H1 (cell line): ENCODE results near the gene NAA38. TPM values are rescaled to one million over a fixed set of nuclear protein-coding genes. Genes with fewer than 3 reads are reported as not detected.
"Not testable (repeated sequence)": the region's sequence is repeated elsewhere in the genome, so short reads cannot be mapped to it uniquely, and the experiment has no call there.

Experiments used
- CTCF ChIA-PET: fragments of 300-600 bp; sonication (Branson Sonifier 250); formaldehyde crosslinking; loops from one replicate; lab custom pipeline; 2021; ENCODE audit not compliant: partially characterized antibody; lab: Charles Lee
- POLR2A ChIA-PET: fragments of 300-600 bp; sonication (Branson Sonifier 250); formaldehyde crosslinking; loops from one replicate; lab custom pipeline; 2021; ENCODE audit warnings: inconsistent platforms; ENCODE audit not compliant: partially characterized antibody; lab: Charles Lee
- DNase-seq, 2 experiments: peaks; one replicate each; pipeline versions ENCODE4 v3.0.0 to v3.0.0-alpha.2; 2010 to 2022; ENCODE audit warnings: low spot score in 2 of 2, low read depth in 1 of 2, mixed read lengths in 1 of 2
- FAIRE-seq: peaks from 2 replicates; lab custom pipeline; 2011; peaks lifted over from hg19 to GRCh38; lab: Jason Lieb, UNC
- H2AFZ ChIP-seq: 2 replicates; pipeline ENCODE4 v1.8.1; 2012; ENCODE audit warnings: low read length, inconsistent platforms
- H2AK5ac ChIP-seq: 2 replicates; pipeline ENCODE4 v1.6.1; 2013; ENCODE audit warnings: low read depth, low read length
- H2BK120ac ChIP-seq: replicated peaks from 2 replicates; pipeline ENCODE3; 2013; ENCODE audit warnings: low read depth, low read length, inconsistent platforms
- H2BK12ac ChIP-seq: 2 replicates; pipeline ENCODE4 v1.6.1; 2013; ENCODE audit warnings: low read depth, low read length
- H2BK15ac ChIP-seq: 2 replicates; pipeline ENCODE4 v1.6.1; 2013; ENCODE audit warnings: low read length
- H2BK20ac ChIP-seq: 2 replicates; pipeline ENCODE4 v1.6.1; 2013; ENCODE audit warnings: low read length
- H2BK5ac ChIP-seq: 2 replicates; pipeline ENCODE4 v1.6.1; 2013; ENCODE audit warnings: low read depth, low read length
- H3K14ac ChIP-seq: 2 replicates; pipeline ENCODE4 v1.6.1; 2013; ENCODE audit warnings: inconsistent platforms; ENCODE audit not compliant: insufficient read length
- H3K18ac ChIP-seq: 2 replicates; pipeline ENCODE4 v1.6.1; 2013; ENCODE audit warnings: low read length; ENCODE audit errors: extremely low read depth
- H3K23ac ChIP-seq: 2 replicates; pipeline ENCODE4 v1.6.1; 2013; ENCODE audit warnings: inconsistent platforms; ENCODE audit not compliant: insufficient read length
- H3K23me2 ChIP-seq: 2 replicates; pipeline ENCODE4 v1.6.1; 2013; ENCODE audit warnings: low read depth, low read length
- H3K27ac ChIP-seq: 2 replicates; pipeline ENCODE4 v1.6.1; 2011; ENCODE audit warnings: low read depth, low read length, inconsistent platforms
- H3K27me3 ChIP-seq, 4 experiments: replicated peaks in 1 of 4; 1 replicate in 1 of 4; 2 replicates in 3 of 4; pipeline versions ENCODE4 v1.6.1 to v1.8.1; 2011 to 2013; ENCODE audit warnings: low read length in 3 of 4, mild to moderate bottlenecking in 3 of 4, inconsistent platforms in 2 of 4, mixed read lengths in 2 of 4, moderate library complexity in 1 of 4; ENCODE audit not compliant: control insufficient read depth in 3 of 4, insufficient read depth in 3 of 4; ENCODE audit errors: extremely low read depth in 1 of 4
- H3K36me3 ChIP-seq, 4 experiments: 2 replicates each; pipeline versions ENCODE4 v1.6.1 to v1.8.1; 2011 to 2013; ENCODE audit warnings: mild to moderate bottlenecking in 4 of 4, low read length in 3 of 4, moderate library complexity in 2 of 4, control low read depth in 1 of 4, inconsistent platforms in 1 of 4; ENCODE audit not compliant: insufficient read depth in 4 of 4, control insufficient read depth in 2 of 4
- H3K4ac ChIP-seq: replicated peaks from 2 replicates; pipeline ENCODE3; 2013; ENCODE audit warnings: low read length, low read depth, mixed read lengths, inconsistent platforms; ENCODE audit not compliant: insufficient read length
- H3K4me1 ChIP-seq, 4 experiments: replicated peaks in 1 of 4; 1 replicate in 1 of 4; 2 replicates in 3 of 4; pipeline versions ENCODE4 v1.6.1 to v1.8.1; 2011 to 2013; ENCODE audit warnings: low read length in 3 of 4, inconsistent platforms in 2 of 4, mixed read lengths in 1 of 4; ENCODE audit not compliant: insufficient read depth in 4 of 4, control insufficient read depth in 3 of 4
- H3K4me2 ChIP-seq, 2 experiments: 2 replicates each; pipeline versions ENCODE4 v1.6.1 to v1.8.1; 2011 to 2013; ENCODE audit warnings: low read depth in 2 of 2, low read length in 2 of 2, control low read depth in 1 of 2, inconsistent platforms in 1 of 2, mild to moderate bottlenecking in 1 of 2; ENCODE audit not compliant: insufficient read depth in 1 of 2
- H3K4me3 ChIP-seq, 4 experiments: fragments of 200-600, 300-600 bp in 1 of 4; sonication (generic), shearing (Covaris generic), sonication (Bioruptor Twin) in 1 of 4; 2 replicates each; pipeline versions ENCODE4 v1.5.1 to v1.8.1; 2011 to 2016; ENCODE audit warnings: low read length in 4 of 4, low read depth in 3 of 4, control low read depth in 2 of 4, inconsistent platforms in 2 of 4, mild to moderate bottlenecking in 2 of 4, mixed read lengths in 1 of 4, moderate library complexity in 1 of 4; ENCODE audit not compliant: insufficient read depth in 2 of 4; ENCODE audit errors: extremely low read depth in 1 of 4
- H3K56ac ChIP-seq: replicated peaks from 2 replicates; pipeline ENCODE3; 2013; ENCODE audit warnings: low read depth, mild to moderate bottlenecking, mixed read lengths, low read length, inconsistent platforms; ENCODE audit not compliant: insufficient read length
- H3K79me1 ChIP-seq: 2 replicates; pipeline ENCODE4 v1.6.1; 2013; ENCODE audit warnings: low read depth, low read length, control low read depth
- H3K79me2 ChIP-seq, 2 experiments: 2 replicates each; pipeline versions ENCODE4 v1.6.1 to v1.8.1; 2012 to 2013; ENCODE audit warnings: low read length in 2 of 2, mild to moderate bottlenecking in 2 of 2, inconsistent platforms in 1 of 2; ENCODE audit not compliant: insufficient read depth in 2 of 2, control insufficient read depth in 1 of 2
- H3K9ac ChIP-seq, 4 experiments: replicated peaks in 1 of 4; 1 replicate in 1 of 4; 2 replicates in 3 of 4; pipeline versions ENCODE4 v1.6.1 to v1.8.1; 2011 to 2013; ENCODE audit warnings: low read depth in 3 of 4, low read length in 3 of 4, control low read depth in 2 of 4, mild to moderate bottlenecking in 2 of 4, moderate library complexity in 2 of 4, inconsistent platforms in 1 of 4; ENCODE audit errors: extremely low read depth in 1 of 4
- H3K9me3 ChIP-seq, 2 experiments: 2 replicates each; pipeline versions ENCODE4 v1.6.1 to v1.8.1; 2012 to 2013; ENCODE audit warnings: mild to moderate bottlenecking in 2 of 2, moderate library complexity in 2 of 2, control low read depth in 1 of 2, inconsistent platforms in 1 of 2, low read depth in 1 of 2, low read length in 1 of 2, mixed read lengths in 1 of 2; ENCODE audit not compliant: insufficient read depth in 2 of 2
- H4K20me1 ChIP-seq, 2 experiments: replicated peaks in 1 of 2; 2 replicates each; pipeline versions ENCODE3 to v1.8.1; 2011 to 2013; ENCODE audit warnings: inconsistent platforms in 2 of 2, low read length in 2 of 2, mild to moderate bottlenecking in 1 of 2; ENCODE audit not compliant: insufficient read depth in 2 of 2, control insufficient read depth in 1 of 2
- H4K5ac ChIP-seq: 2 replicates; pipeline ENCODE4 v1.6.1; 2013; ENCODE audit warnings: low read length, low read depth, mixed read lengths, inconsistent platforms; ENCODE audit not compliant: insufficient read length
- H4K8ac ChIP-seq: 2 replicates; pipeline ENCODE4 v1.8.0; 2013; ENCODE audit warnings: mild to moderate bottlenecking, moderate library complexity, low read length, inconsistent platforms; ENCODE audit not compliant: insufficient read depth; ENCODE audit errors: extremely low read depth
- H4K91ac ChIP-seq: replicated peaks from 2 replicates; pipeline ENCODE3; 2013; ENCODE audit warnings: low read length, mixed read lengths, inconsistent platforms; ENCODE audit not compliant: insufficient read length
- WGBS, 2 experiments: shearing (Covaris generic) in 1 of 2; methylation state at CpG; one replicate each; pipeline versions ENCODE4 v1.1.6 to v1.1.7; 2013 to 2015; ENCODE audit warnings: low lambda C conversion rate in 2 of 2, mixed read lengths in 2 of 2, inconsistent platforms in 1 of 2, low coverage in 1 of 2, missing lambda C conversion rate in 1 of 2; ENCODE audit not compliant: insufficient replicate concordance in 2 of 2, insufficient coverage in 1 of 2, insufficient read length in 1 of 2; ENCODE audit errors: extremely low coverage in 1 of 2, missing lambda C conversion rate in 1 of 2; 5-methylcytosine and 5-hydroxymethylcytosine counted together
- polyA plus RNA-seq, 7 experiments: library from polyadenylated mRNA; depleted of rRNA in 3 of 7; stranded (reverse) in 5 of 7; unstranded in 2 of 7; fragments of >200 nt in 5 of 7; fragments of 200-250 nt in 2 of 7; gene quantifications; 1 replicate in 5 of 7; 2 replicates in 1 of 7; 4 replicates in 1 of 7; pipeline versions ENCODE4 v1.2.1 to v1.2.3, GENCODE V29; 2011 to 2013; ENCODE audit warnings: missing spikeins in 2 of 7, mixed read lengths in 2 of 7
- total RNA-seq: library from RNA; stranded (reverse); fragmentation: NEBNext Ultra II Directional; extraction: Animal tissue kit (Norgen Biotek cat#: 25700); gene quantifications from 2 replicates; pipeline ENCODE4 v1.2.1, GENCODE V29; 2021

The NAA38 gene
- total and polyA plus RNA-seq, 2 of the 8 experiments (the other 6 are each of a cell fraction or from before 2014, with no cell fraction given), result 30.2 to 109 TPM

GRCh38 chr17:7864384-7864783 lies 7.0 kb upstream of the NAA38 start:
- H3K4ac ChIP-seq, H2AFZ ChIP-seq, POLR2A ChIA-PET, H4K5ac ChIP-seq, H3K79me1 ChIP-seq, H3K23ac ChIP-seq, H3K9ac ChIP-seq, H4K8ac ChIP-seq, H3K4me3 ChIP-seq, H2BK120ac ChIP-seq, H4K20me1 ChIP-seq, H3K23me2 ChIP-seq, H2BK5ac ChIP-seq, DNase-seq, H2BK15ac ChIP-seq, H3K14ac ChIP-seq, H3K27ac ChIP-seq, FAIRE-seq, H3K36me3 ChIP-seq, H3K4me1 ChIP-seq, H3K18ac ChIP-seq, H2BK20ac ChIP-seq, H3K56ac ChIP-seq, H3K4me2 ChIP-seq, H3K9me3 ChIP-seq, H3K27me3 ChIP-seq, H4K91ac ChIP-seq, H2AK5ac ChIP-seq, H2BK12ac ChIP-seq, H3K79me2 ChIP-seq: not testable (repeated sequence)
- 87% methylated on average over 5 of the region's 5 CpGs; no CpG with 5 or more reads in 1 of the 2 experiments for WGBS, 2 experiments
- CTCF ChIA-PET, result interaction anchor here (0.6 to 5.5 kb wide), 17 partner anchors 8 to 193 kb away, joined by 3 to 26 read pairs (median 5); no protein-coding TSS in a partner anchor
